Stimulated activated CD4-positive, alpha-beta T cell treated with anti-CD3 and anti-CD28 coated beads, Interleukin-2, amount 100 ng/mL, for 4 hours (primary cell): ENCODE results near the gene MTAP.

Source experiments
- DNase-seq: peaks from one replicate; pipeline ENCODE4 v3.0.0-alpha.2; 2020; ENCODE audit warnings: low read depth

MTAP gene

DNA sequence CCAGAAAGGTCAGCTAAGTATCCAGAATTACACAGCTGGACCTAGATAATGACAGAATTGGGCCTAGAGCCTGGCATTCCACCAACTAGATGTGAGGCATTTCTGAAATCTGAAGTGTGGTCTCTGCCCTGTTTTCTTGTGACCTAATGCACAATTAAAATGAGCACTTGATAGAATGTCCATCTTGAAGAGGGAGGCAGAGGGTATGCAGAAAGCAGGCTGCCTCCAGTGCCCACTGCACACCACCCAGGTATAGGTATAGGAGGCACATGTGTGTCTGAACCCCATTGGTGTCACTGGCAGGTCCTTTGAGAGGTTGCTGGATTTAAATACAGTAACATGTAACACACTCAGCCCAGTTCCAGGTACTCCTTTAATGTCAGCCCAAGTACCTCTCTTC, 2.4 kb downstream of the MTAP start:
- DNase-seq, result no peak

DNA sequence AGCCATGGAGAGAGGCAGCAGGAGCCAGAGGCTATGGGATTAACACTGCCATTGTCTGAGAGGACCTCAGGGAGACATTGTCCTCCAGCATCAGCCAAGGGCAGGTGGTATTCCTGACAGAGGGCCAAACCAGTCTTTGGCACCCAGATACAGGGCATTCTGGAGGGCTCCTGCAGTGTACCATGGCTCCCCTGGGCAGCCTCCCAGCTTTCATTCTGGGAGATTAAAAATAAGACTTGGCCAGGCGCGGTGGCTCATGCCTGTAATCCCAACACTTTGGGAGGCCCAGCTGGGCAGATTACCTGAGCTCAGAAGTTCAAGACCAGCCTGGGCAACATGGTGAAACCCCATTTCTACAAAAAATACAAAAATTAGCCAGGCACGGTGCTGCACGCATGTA, 4.2 kb downstream of the MTAP start:
- no peak for DNase-seq

DNA sequence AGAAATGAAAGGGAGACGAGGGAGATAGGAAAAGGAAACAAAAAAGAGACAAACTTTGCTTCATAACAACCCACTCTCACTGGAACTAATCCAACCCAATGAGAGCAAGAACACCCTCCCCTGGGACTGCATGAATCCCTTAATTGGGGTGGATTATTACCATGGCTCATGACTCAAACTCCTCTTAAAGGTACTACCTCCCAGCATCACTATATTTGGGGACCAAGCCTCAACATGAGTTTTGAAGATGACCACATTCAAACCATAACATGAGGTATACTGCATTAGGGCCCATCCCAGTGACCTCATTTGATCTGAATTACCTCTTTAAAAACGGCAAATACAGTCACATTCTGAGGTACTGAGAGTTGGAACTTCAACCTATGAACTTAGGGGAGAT, 8.0 kb downstream of the MTAP start:
- no peak for DNase-seq

DNA sequence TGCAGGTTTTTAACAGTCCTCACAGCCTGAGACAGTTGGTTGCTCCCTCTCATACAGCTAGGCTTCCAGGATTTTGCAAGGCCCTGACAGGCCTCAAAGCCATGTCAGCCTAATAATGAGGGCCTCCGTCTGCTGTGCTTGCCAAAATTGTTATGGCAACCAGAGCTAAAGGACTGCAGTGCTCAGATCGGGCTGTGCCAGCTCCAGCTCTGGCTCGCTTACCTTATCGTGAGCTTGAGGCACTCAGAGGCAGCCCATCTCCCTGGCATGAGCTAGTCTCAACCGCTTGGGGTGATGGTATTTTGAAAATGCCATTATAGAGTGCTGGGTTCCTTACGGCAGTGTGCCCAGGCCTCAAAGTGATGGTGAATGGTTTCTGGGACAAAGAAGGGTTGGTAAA, 8.4 kb downstream of the MTAP start:
- DNase-seq, result no peak

DNA sequence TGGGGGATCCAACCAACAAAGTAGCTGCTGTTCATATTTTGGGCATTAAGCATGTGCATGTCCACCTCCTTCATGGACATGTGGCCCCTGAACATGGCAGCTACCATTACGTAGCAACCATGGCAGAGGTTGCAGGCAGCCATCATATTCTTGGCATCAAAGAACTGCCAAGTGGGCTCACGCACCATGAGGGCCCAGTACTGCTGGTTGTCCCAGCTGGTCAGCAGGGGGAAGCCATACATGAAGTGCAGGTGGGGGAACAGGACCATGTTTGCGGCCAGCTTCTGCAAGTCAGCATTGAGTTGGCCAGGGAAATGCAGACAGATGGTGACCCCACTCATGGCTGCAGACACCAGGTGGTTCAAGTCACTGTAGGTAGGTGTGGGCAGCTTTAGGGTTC, 9.5 kb downstream of the MTAP start:
- DNase-seq, result no peak

DNA sequence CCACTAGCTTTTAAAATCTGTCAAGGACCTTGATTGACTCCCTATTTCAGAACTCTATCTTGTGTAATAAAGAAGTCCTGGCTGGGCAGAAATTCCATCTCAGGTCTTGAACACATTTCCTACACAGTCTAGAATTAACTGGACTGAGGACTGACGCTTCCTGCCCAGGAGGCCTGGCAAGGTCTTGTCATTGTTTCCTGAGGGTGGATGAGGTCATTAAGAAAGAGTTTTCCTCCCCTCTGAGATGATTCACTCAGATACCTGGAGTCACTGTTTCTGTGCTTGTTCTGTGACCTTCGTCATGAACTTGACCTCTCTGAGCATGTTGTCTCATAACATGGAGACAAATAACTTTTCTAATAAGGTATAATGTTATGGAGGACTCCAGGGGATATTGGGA, 10.0 kb downstream of the MTAP start:
- no peak for DNase-seq

DNA sequence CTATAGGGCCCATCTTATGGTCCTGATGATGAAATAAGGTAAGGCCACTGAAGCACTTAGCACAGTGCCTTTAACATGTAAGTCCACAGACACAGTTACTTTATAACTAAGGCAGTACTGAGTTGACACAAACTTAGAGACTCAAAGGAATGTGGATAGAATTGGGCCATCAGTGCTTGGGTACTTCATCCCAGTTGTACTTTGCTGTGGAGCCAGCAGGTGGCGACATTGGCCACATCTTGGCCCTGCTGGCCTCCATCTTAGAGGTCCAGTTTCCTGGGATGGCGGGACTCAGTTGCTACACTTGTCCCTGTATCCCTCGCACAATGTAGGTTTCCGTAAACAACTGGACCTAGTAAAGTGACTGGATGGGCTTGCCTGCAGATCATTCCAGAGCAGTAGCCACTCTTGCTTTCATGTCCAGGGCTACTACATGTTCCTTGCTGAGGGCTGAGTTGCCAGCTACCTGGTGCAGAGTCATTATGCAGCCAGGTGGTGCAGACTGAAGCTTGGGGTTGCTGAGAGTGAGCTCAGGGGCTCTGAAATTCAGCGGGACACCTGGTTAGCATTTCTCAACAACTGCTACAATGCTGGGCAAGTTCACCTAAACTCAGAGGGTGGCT, 10.6 kb downstream of the MTAP start:
- peak; percentile 41 for DNase-seq

DNA sequence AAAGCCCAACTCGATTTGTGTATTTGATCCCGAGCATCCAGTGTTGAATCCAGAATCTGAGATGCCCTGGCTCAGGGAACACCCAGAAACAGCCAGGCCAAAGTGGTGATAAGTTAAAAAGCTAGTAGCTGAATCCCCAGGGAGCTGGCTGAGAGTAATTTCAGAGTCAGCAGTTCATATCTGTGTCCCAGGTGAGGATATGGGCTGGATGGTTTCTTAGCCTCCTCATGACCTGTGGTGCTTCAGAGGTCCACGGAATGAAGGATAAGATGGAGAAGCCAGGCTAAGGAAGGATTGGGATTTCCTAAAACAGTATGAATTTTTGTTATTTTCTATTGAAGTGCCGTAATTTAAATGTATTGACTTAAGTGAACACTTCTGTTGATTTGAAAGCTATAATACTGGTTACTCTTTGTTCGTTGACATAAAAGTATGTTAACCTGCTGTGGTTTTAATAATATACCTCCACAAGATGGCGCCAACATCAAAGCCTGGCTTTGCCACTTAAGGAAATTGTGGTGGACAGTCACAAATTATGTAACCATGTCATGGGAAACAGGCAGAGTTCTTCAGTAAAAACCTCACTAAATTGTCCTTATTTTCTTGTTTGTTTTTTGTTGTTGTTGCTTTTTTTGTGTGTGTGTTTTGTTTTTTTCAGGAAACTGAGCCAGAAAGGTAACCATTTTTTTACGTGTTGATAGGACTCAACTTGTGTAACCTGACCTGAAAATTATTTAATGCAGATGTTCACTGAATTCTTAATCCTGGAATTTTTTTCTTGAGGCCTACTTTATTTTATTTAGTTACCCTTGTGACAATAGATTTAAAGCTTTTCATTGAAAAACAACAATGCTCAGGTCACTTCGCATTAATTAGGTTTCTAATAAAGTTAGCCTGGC, 11.4 kb downstream of the MTAP start:
- peak; percentile 45 for DNase-seq

DNA sequence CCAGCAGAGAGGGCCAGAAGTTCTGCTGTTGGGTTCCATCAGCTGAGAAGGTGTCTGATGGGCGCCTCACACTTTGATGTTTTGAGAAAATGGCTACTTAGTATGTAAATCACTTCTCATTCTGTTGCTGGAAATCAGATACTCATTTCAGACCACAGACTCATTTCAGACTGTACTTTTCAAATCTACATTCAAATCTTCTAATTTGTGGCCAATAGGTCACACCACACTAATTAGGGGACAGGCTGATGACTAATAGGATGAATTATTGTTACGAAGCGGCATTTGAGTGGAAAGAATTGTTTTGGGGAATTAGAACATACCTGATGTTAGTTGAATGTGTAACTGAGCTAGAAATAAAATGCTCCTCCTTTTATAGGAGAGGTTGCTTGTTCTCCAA, 13.2 kb downstream of the MTAP start:
- no peak for DNase-seq

DNA sequence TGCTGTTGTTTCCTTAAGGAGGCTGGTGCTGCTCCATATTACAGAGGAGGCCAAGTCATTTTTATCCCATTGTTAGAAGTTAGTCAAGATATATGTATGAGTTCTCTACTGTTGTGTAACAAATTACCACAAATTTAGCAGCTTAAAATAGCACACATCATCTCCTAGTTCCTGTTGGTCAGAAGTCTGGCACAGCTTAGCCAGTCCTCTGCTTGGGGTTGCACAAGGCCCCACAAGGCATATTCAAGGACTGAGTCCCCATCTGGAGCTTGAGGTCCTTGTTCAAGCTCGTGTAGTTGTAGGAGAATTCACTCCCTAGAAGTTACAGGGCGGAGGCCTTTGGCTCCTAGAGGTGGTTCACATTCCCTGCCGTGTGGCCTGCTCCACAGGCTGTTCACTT, 14.7 kb downstream of the MTAP start:
- DNase-seq, result no peak

DNA sequence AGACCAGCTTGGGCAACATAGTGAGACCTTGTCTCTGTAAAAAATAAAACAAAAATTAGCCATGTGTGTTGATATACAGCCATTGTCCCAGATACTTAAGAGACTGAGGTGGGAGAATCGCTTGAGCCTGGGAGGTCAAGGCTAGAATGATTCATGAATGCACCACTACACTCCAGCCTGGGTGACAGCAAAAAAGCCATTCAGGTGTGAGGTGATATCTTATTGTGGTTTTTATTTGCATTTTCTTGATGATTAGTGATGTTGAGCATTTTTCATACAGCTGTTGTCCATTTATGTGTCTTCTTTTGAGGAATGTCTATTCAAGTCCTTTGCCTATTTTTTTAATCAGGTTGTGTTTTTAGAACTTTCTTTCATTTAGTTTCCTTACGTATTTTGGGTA, 23.2 kb downstream of the MTAP start:
- no peak for DNase-seq

DNA sequence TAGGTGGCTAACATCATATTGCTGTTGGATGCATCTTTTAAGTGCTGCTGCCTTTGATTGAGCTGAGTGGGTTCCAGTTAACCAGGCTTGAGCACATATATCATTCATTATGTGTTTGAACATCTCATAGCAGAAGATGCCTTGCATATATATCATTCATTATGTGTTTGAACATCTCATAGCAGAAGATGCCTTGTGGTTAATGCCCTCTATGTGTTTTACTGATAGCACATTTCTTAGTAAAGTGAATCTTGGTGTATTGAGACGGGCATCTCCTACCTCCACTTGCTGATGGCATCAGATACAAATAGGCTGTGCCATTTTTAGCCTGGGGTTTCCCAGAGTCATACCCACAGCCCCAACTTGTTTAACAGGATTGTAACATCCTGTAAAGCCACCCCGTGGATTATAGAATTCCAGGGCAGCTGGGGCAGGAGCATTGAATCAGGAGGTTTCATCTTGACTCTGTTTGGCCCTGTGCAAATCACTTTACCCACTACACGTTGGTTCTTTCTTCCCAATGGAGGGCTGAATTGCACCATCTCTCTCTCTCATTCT, 26.5 kb downstream of the MTAP start:
- no peak for DNase-seq

DNA sequence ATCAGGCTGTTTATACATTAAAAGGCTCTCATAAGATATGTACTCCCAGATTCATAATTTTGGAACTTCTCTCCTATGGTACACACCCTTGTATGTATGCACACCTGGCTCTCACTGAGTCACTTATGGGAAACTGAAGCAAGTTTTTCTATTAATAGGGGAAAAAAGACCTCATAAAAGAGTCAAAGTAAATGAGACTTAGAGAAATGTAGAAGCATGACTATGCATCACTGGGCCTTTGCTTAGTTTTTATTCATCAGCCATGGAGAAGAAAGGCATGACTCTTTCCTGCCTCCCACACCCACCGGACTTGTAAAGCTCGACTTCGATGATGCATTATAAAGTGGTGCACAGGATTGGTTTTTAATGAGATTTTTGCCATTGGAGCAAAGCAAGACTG, 28.2 kb downstream of the MTAP start:
- DNase-seq, result no peak

DNA sequence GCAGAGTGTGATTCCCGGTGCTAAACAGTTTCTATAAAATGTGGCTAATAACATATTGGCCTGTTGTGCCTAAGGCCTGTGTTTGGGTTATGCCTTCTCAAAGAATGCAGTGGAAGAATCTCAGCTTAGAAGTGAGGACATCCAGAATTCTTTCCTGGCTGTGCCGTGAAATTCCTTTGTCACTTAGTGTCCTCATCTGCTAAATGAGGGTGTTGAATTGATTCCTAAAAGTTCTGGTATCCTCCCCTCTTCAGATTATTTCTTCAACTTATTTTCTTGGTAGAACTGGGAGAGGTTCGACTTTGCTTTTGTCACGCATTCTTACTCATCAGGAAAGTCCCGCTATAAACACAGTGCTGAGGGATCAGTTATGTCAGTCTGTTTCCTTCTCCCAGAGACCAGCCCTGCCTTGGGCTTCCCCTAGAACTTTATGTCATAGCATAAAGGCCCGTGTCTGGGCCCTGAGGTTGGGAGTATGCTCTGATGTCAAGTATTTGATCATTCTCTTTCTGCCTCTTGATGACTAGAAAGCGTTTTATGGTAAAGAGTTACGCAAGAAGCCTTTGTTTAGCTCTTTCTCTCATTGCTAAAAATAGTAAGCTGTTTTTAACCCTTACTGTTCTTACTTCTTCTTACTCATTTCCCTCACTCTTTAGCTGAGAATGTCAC, 29.5 kb downstream of the MTAP start:
- DNase-seq, result no peak

DNA sequence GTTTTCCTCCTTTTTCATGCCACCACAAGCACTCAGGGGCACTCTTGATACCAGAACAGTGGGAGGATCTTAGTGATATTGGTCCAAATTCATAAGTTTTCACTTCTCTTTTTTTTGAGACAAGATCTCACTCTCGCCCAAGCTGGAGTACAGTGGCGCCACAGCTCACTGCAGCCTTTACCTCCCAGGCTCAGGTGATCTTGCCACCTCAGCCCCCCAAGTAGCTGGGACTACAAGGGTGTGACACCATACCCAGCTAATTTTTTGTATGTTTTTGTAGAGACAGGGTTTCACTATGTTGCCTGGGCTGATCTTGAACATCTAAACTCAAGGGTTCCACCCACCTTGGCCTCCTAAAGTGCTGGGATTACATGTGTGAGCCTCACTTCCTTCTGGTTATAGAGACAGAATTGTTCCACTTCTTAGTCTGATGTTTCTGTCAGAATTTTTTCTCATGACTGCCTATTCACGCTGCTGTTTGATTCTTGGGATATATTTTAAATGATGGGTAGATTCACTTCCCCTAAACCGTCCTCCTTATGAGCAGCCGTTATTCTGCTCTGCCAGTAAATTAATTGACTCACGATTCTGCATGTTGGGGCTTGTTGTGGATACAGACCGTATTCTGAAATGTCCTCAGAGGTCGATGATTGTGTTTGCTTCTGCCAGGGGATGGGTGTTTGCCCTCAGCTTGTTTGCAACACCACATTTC, 30.8 kb downstream of the MTAP start:
- no peak for DNase-seq

DNA sequence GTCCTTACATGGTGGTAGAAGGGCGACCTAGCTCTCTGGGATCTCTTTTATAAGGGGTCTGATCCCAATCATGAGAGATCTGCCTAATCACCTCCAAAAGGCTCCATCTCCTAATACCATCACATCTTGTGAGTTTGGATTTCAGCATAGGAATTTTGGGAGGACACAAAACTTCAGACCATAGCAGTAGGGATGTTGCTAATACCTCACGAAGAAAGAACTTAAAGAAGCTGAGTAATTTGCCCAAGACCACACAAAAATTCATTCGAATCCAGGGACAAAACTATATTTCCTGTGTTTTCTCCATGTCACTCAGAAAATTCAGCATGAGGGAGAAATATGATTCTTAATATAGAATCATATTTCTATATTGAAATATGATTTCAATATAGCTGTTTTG, 32.7 kb downstream of the MTAP start:
- DNase-seq, result no peak

DNA sequence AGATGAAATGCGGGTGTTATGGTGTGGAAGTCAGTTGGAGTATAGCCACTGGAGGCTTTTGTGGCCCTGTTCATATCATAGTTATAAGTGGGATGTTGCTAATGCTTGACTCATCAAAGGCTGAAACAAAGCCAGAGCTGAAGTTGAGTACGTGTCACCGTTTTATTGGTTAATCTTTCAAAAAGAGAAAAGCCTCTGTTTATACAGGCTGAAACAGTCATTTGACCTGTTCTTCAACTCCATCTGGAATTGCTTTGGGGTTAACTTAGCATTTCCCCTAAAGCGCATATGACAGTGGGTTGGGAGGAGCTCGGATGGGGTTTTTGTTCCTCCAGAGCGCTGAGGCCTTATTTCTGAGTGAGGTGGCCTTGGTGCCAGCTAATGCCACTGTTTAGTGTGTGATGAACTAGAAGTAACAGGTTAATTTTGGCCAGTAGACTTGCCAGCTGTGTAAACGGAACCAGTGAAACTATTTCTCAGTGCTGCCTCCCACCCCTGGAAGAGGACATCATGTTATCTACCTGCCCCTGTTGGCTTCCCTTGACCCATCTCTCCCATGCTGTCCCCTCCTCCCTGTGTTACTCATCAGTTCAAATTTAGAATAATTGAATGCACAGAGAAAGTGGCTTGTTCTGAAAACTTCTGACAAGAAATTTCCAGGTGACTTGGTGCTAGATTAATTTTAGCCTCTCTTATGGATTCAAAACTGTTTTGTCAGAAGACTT, 34.2 kb downstream of the MTAP start:
- no peak for DNase-seq

DNA sequence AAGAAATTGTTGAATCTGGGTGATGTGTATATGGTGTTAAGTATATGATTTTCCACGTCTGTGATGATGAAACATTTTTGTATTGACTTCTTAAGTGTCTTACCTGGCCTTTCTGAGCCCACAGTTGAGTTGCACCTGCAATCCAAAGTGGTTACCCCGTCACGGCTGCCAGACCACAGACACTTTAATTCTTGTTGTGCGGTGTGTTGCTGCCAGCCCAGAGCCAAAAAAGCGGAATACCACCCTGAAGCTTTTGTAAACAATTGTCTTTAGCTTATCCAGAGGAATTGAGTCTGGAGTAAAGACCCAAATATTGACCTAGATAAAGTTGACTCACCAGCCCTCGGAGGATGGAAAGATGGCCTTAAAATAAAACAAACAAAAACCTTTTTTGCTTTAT, 35.1 kb downstream of the MTAP start:
- no peak for DNase-seq

DNA sequence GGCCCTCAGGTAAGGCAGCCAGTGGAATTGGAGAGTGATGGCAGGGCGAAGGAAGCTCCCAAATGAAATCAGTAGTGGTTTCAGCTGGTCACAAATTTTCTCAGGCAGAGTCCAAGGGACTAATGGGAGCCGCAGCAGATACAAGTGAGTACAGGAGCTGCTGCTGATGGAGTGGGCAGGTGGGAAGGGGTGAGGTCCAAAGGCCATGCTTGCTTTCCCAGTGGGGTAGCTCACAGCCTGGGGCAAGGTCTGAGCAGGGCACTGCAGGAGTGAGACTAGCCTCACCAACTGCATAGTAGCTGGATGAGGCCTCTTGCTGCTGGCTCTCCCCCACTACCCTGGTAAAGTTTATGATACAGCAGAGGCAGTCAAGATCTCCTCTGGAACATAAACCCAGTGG, 38.2 kb downstream of the MTAP start:
- DNase-seq, result no peak

DNA sequence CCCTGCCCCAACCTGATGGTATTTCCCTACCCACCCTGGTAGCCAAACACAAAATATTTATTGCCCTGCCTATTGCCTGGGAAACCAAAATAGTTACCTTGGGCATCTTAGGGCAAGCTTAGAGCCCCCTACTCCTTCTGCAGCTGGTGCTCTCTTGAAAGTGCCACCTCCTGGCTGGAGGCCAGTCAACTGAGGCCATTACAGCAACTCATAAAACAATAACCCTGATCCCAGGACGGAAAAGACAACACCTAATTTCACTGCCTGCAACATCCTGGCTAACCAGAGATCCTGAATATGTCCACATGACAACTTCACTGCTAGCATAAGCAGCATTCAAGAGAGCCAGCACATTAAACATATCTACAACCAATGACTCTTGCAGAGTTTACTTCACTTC, 38.7 kb downstream of the MTAP start:
- DNase-seq, result no peak

DNA sequence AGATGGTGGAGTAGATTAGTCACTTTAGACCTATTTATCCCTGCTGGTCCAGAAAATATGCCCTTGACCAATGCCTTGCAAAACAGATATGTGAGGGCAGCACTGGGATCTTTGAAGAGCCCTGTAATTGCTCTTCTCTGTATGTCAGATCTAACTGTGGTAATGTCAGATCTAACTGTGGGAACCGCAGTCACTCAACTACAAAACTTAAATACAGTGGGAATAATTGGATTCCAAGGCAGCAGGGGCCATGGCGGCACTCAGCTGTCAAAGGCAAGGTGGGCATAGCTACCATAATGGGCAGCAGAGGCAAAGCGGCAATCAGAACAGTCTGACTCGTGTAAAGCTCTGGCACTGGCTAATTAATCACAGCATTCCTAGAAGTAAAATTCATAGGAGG, 46.2 kb downstream of the MTAP start:
- DNase-seq, result no peak

DNA sequence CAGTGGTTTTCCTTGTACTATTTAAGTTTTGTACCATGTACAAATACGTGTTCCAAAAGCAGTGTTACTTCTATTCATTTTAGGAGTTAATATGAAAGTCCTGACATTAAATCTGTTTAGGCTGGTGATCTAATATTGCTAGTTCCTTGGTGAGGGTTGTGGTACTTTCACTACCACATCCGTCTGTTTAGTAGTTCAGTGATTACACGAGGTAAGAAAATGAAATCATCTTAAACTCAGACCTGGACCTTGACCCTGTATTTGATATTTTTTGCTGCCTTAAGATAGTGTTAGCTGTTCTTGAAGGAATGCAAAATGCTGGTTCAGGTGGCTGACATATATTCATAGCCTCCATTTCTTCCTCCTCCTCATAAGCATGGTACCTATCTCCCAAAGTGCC, 50.3 kb downstream of the MTAP start:
- DNase-seq, result no peak
